Prostate gland (tissue), 2 donors: ENCODE measurements around the gene NRXN3.

ENCODE experiments used
- POLR2A ChIP-seq: fragments of 450-650 bp; IDR thresholded peaks from one replicate; pipeline ENCODE4 v1.6.1; 2016; ENCODE audit warnings: antibody characterized with exemption, mild to moderate bottlenecking
- POLR2AphosphoS5 ChIP-seq: sonication (generic); formaldehyde crosslinking; IDR thresholded peaks from one replicate; pipeline ENCODE4 v1.6.1; 2017; ENCODE audit warnings: antibody characterized with exemption
- TF ChIP-seq, protein P1 (sequence below), 4 experiments: fragments of 200-600 bp in 2 of 4; fragments of 450-650 bp in 2 of 4; sonication (generic) in 2 of 4; IDR thresholded peaks; 1 replicate in 3 of 4; 2 replicates in 1 of 4; pipeline ENCODE4 v1.5.1; 2016 to 2019; ENCODE audit warnings: antibody characterized with exemption in 4 of 4, mild to moderate bottlenecking in 2 of 4, moderate library complexity in 2 of 4

GRCh38 chr14:78358591-78358990 is 188.4 kb downstream of the NRXN3 start:
- TF ChIP-seq POLR2A = no peak
- TF ChIP-seq, protein P1, sequence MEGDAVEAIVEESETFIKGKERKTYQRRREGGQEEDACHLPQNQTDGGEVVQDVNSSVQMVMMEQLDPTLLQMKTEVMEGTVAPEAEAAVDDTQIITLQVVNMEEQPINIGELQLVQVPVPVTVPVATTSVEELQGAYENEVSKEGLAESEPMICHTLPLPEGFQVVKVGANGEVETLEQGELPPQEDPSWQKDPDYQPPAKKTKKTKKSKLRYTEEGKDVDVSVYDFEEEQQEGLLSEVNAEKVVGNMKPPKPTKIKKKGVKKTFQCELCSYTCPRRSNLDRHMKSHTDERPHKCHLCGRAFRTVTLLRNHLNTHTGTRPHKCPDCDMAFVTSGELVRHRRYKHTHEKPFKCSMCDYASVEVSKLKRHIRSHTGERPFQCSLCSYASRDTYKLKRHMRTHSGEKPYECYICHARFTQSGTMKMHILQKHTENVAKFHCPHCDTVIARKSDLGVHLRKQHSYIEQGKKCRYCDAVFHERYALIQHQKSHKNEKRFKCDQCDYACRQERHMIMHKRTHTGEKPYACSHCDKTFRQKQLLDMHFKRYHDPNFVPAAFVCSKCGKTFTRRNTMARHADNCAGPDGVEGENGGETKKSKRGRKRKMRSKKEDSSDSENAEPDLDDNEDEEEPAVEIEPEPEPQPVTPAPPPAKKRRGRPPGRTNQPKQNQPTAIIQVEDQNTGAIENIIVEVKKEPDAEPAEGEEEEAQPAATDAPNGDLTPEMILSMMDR (IDR thresholded peaks at IDR 0.05) = no peak
- no peak for TF ChIP-seq POLR2AphosphoS5
